Measurements from ENCODE around the gene PIP.

The PIP gene

GRCh38 chr7:143129051-143129450 is 2.8 kb upstream of the PIP start:
- no peak for TF ChIP-seq EZH2phosphoT487 (conservative IDR thresholded peaks at IDR 0.05; ENCODE audit: low read length)
- TF ChIP-seq CTCF (IDR thresholded peaks at IDR 0.05; ENCODE audit: insufficient read depth, low read length, poor library complexity, severe bottlenecking): no peak
- no peak overlapping the region for H3K27ac ChIP-seq (ENCODE audit: low read depth, low read length)

DNA sequence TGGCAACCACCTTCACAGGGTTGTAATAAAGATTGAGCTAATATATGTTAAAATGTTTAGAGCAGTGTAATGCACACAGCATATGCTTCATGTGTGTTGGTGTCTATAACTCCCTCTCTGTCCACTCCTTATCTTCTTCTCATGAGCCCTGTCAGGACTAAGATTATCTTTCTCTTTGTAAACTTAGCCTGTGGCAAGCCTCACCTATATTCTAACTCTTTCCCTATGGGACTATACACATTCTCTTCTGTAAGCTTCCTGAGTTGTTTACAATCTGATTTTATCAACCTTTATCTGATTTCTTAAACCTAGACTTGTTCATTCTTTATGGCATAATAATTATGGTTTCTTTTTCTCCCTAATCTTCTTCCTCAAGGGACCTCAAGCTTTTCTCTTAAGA is 2.4 kb upstream of the PIP start:
- H3K9me3 ChIP-seq (ENCODE audit: insufficient read depth, low read length): no peaks in the 10 kb centered on the region
- H3K4me2 ChIP-seq (ENCODE audit: low read depth, low read length, poor library complexity, severe bottlenecking): no peak overlapping the region
- H4K20me1 ChIP-seq (ENCODE audit: low read depth, low read length): no peaks in the 10 kb centered on the region
- H3K79me2 ChIP-seq (ENCODE audit: insufficient read depth, low read length): no peaks in the 10 kb centered on the region
- no peak for TF ChIP-seq EZH2phosphoT487 (conservative IDR thresholded peaks at IDR 0.05; ENCODE audit: low read length)
- TF ChIP-seq CTCF (IDR thresholded peaks at IDR 0.05; ENCODE audit: insufficient read depth, low read length, poor library complexity, severe bottlenecking): no peak
- no peak overlapping the region for H3K9ac ChIP-seq (ENCODE audit: low read length)
- no peak overlapping the region for H3K4me3 ChIP-seq (ENCODE audit: insufficient read depth, low read length, poor library complexity, severe bottlenecking)
- H3K9me2 ChIP-seq (replicated peaks; ENCODE audit: insufficient read depth, low read length): no peaks in the 10 kb centered on the region
- no peaks in the 10 kb centered on the region for H3K27me3 ChIP-seq (ENCODE audit: low read length)
- H2AFZ ChIP-seq (ENCODE audit: low read depth, low read length, severe bottlenecking): no peak overlapping the region
- no peaks in the 10 kb centered on the region for H3K36me3 ChIP-seq (ENCODE audit: low read length)
- H3K27ac ChIP-seq (ENCODE audit: low read depth, low read length): no peak overlapping the region
- H3F3A ChIP-seq (ENCODE audit: insufficient read depth): no peaks in the 10 kb centered on the region

More at GRCh38 chr7:143129051-143129450, 2.8 kb upstream of the PIP start:
- Histone ChIP-seq H3K4me3 (ENCODE audit: insufficient read depth, low read length, poor library complexity, severe bottlenecking) (no peak overlapping the region), H3F3A (ENCODE audit: insufficient read depth) (no peaks in the 10 kb centered on the region), H3K9ac (ENCODE audit: low read length) (no peak overlapping the region), H3K9me2 (replicated peaks; ENCODE audit: insufficient read depth, low read length) (no peaks in the 10 kb centered on the region), H3K27me3 (ENCODE audit: low read length) (no peaks in the 10 kb centered on the region), H2AFZ (ENCODE audit: low read depth, low read length, severe bottlenecking) (no peak overlapping the region), H4K20me1 (ENCODE audit: low read depth, low read length) (no peaks in the 10 kb centered on the region), H3K4me2 (ENCODE audit: low read depth, low read length, poor library complexity, severe bottlenecking) (no peak overlapping the region), H3K9me3 (ENCODE audit: insufficient read depth, low read length) (no peaks in the 10 kb centered on the region), H3K79me2 (ENCODE audit: insufficient read depth, low read length) (no peaks in the 10 kb centered on the region), H3K36me3 (ENCODE audit: low read length) (no peaks in the 10 kb centered on the region)

DNA sequence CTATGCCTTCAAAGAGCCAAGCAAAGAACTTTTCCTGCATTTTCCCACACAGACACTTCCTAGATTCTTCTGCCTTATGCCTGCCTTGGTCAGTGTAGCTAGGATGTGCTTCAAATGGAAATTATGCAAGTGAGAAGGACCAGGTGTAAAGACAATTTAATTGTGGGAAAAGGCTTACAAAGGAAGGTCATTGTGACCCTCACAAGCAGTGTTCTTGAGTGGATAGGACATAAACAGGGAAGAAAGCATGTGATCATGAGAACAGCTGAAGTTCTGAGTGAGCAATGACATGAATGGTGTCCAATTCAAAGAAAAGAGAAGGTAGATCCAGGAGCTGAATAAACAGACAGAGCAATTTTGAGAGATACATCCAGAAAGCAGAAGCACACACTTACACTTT is 1.3 kb upstream of the PIP start:
- Histone ChIP-seq H3K9me3 (ENCODE audit: insufficient read depth, low read length) (no peaks in the 10 kb centered on the region), H3F3A (ENCODE audit: insufficient read depth) (no peaks in the 10 kb centered on the region), H3K9ac (ENCODE audit: low read length) (no peak overlapping the region), H3K36me3 (ENCODE audit: low read length) (no peaks in the 10 kb centered on the region), H3K4me2 (ENCODE audit: low read depth, low read length, poor library complexity, severe bottlenecking) (no peak overlapping the region), H3K27ac (ENCODE audit: low read depth, low read length) (no peak overlapping the region), H3K9me2 (replicated peaks; ENCODE audit: insufficient read depth, low read length) (no peaks in the 10 kb centered on the region), H3K4me3 (ENCODE audit: insufficient read depth, low read length, poor library complexity, severe bottlenecking) (no peak overlapping the region), H4K20me1 (ENCODE audit: low read depth, low read length) (no peaks in the 10 kb centered on the region), H3K27me3 (ENCODE audit: low read length) (no peaks in the 10 kb centered on the region), H2AFZ (ENCODE audit: low read depth, low read length, severe bottlenecking) (no peak overlapping the region), H3K79me2 (ENCODE audit: insufficient read depth, low read length) (no peaks in the 10 kb centered on the region)
- TF ChIP-seq EZH2phosphoT487 (conservative IDR thresholded peaks at IDR 0.05; ENCODE audit: low read length) (no peak), CTCF (IDR thresholded peaks at IDR 0.05; ENCODE audit: insufficient read depth, low read length, poor library complexity, severe bottlenecking) (no peak)
